ENCODE results near the gene ANKRD11.
"Not testable (repeated sequence)": the region's sequence is repeated elsewhere in the genome, so short reads cannot be mapped to it uniquely, and the experiment has no call there.

ANKRD11 gene

DNA sequence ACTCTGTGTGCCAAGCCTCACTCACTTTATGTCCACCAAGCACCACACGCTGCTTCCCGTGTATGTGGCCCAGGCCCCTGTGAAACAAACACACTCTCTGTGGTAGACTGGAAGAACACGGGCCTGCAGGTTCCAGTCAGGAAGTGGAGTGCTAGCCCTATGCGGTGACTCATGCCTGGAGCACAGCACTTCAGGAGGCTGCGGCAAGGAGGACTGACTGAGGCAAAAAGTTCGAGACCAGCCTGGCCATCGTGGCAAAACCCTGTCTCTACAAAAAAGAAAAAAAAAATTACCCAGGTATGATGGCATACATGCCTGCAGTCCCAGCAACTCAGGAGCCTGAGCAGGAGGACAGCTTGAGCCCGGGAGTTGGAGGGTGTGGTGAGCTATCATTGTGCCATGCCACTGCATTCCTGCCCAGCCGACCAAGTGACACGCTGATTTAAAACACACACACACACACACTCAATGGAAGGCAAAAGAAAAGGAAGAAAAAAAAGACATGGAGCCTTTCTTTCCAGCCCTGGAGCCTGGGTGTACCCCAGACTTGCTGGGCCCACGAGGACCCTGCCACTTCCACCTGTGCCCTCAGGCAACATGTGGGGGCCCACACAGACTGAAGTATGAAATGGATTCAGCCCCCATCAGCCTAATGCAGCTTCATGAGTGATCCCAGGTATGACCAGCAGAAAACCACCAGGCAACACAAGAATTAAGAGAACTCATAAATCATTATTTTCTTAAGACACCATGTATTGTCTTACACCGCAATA, 126.6 kb downstream of the ANKRD11 start:
- no peaks in the 10 kb centered on the region for H3K9me3 ChIP-seq (ENCODE audit: insufficient read depth, low read length)
- peaks cover 28% of the 10 kb centered on the region for H3K36me3 ChIP-seq (ENCODE audit: insufficient read depth, insufficient read length, low read length)
- no peak overlapping the region for H3K9ac ChIP-seq (ENCODE audit: insufficient read length, low read depth)
- no peak for TF ChIP-seq ZNF274 (IDR thresholded peaks at IDR 0.05; ENCODE audit: low read depth, low read length)
- no peak for TF ChIP-seq YY1 (IDR thresholded peaks at IDR 0.05; ENCODE audit: insufficient read depth, insufficient read length)
- TF ChIP-seq SUZ12 (IDR thresholded peaks at IDR 0.05; ENCODE audit: extremely low read depth, insufficient read depth, insufficient read length), result no peak
- DNase-seq (ENCODE audit: low read depth, low spot score), result no peak
- H3K4me1 ChIP-seq (ENCODE audit: insufficient read depth, insufficient read length), result peaks cover 21% of the 10 kb centered on the region
- H3K27me3 ChIP-seq (ENCODE audit: insufficient read depth, insufficient read length), result no peaks in the 10 kb centered on the region
- no peak overlapping the region for H3K4me3 ChIP-seq (ENCODE audit: insufficient read length, low read depth)

DNA sequence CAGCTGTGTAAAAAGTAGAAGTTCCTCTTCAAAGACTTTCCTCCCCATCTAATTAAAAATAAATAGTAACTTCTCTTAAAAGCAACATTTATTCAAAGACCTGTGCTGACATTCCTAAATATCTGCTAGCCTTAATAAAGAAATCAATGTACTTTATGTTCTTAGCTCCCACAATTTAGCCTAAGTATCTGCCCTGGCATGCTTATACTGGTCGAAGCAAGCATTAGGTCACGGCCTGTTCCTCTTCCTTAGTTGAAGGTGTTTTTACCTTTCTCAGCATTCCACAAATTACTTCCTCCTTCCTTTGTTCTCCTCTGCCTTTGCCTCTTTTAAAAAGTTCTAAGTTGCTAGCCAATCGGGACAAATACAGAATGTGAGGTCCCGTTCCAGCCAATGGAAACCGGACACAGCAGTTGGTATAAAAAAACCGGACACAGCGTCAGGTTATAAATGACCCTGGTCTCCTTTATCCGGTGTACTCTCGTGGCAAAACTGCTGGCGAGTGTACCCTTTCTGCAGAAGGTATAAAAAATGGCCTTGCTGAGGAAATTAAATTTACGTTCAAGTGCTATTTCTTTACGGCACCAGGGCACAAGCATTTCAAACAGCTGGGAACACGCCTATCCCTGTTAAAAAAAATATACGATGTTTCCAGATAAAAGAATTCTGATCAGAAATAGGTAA, 127.7 kb downstream of the ANKRD11 start:
- H3K27me3 ChIP-seq (ENCODE audit: insufficient read depth, insufficient read length); DNase-seq (ENCODE audit: low read depth, low spot score); H3K4me3 ChIP-seq (ENCODE audit: insufficient read length, low read depth); H3K9ac ChIP-seq (ENCODE audit: insufficient read length, low read depth); H3K9me3 ChIP-seq (ENCODE audit: insufficient read depth, low read length): not testable (repeated sequence)
- peaks cover 22% of the 10 kb centered on the region for H3K4me1 ChIP-seq (ENCODE audit: insufficient read depth, insufficient read length)
- H3K36me3 ChIP-seq (ENCODE audit: insufficient read depth, insufficient read length, low read length), result peaks cover 28% of the 10 kb centered on the region

DNA sequence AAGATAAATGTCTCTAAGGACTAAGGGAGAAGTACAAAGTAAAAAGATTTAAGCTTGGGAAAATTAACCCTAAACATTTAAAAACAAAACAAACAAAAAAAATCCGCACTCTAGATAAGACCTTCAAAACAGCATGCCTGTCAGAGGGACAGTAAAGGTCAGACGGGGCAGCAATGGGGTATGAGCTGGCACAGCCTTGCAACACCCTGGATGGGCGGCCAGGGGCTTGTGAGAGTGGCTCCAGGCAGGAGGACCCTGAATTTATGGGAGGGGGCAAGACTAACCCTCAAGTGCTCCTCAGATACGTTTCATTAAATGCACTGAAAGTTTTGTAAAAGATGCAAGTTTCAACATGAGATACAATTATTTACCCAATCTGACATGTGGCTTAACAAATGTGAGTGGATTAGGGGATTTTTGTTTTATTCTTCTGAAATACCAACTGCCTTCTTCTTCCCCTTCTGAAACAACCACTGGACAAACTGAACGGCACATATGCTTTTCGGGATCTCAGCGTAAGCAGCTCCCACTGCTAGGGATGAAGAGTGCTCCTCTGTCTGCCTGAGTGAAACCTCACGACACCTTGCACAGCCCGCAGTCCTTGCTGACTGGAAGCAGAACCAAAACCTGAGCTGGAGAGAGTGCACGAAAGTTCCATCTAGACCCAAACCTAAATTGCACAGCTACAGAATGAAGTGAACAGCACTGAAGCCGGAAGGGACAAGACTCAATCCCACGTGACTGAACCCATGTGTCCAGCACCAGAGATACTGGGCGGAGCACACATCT, 128.4 kb downstream of the ANKRD11 start:
- peaks cover 17% of the 10 kb centered on the region for H3K4me1 ChIP-seq (ENCODE audit: insufficient read depth, insufficient read length)
- DNase-seq (ENCODE audit: low read depth, low spot score), result no peak
- no peak overlapping the region for H3K4me3 ChIP-seq (ENCODE audit: insufficient read length, low read depth)
- peaks cover 28% of the 10 kb centered on the region for H3K36me3 ChIP-seq (ENCODE audit: insufficient read depth, insufficient read length, low read length)
- TF ChIP-seq SUZ12 (IDR thresholded peaks at IDR 0.05; ENCODE audit: extremely low read depth, insufficient read depth, insufficient read length) (no peak), YY1 (IDR thresholded peaks at IDR 0.05; ENCODE audit: insufficient read depth, insufficient read length) (no peak), ZNF274 (IDR thresholded peaks at IDR 0.05; ENCODE audit: low read depth, low read length) (no peak)
- no peaks in the 10 kb centered on the region for H3K9me3 ChIP-seq (ENCODE audit: insufficient read depth, low read length)
- no peaks in the 10 kb centered on the region for H3K27me3 ChIP-seq (ENCODE audit: insufficient read depth, insufficient read length)
- H3K9ac ChIP-seq (ENCODE audit: insufficient read length, low read depth), result no peak overlapping the region

DNA sequence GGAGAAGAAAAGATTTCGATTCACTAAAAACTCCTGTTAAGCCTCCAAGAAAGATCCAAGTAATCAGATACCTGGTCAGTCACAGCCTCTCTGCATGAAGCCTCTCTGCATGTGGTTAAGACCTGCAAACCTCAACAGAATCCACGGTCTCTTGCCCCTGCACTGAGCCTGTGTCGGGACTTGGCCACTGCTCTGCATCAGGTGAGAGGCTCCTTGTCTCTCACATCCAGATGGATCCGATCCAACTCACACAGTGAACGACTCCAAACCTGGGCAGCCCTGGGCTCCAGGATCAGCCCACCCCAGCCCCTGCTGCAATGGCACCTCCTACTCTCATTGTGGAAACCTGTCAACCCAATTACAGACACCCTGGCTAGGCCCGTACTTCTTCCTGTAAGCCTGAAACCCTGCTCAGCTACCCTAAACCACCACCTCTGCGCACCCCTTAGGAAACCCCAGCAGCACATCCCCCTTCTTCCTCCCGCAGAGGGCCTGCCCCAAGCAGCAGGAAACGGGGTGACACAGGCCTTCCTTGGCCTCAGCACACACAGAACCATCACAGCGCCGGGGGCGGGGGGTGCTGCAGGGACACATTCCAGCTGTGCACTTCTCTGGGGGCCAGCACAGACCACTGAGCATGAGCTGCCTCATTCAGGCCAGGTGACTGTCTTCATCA, 129.5 kb downstream of the ANKRD11 start:
- H3K9ac ChIP-seq (ENCODE audit: insufficient read length, low read depth), result no peak overlapping the region
- no peaks in the 10 kb centered on the region for H3K27me3 ChIP-seq (ENCODE audit: insufficient read depth, insufficient read length)
- H3K9me3 ChIP-seq (ENCODE audit: insufficient read depth, low read length), result no peaks in the 10 kb centered on the region
- no peak for TF ChIP-seq SUZ12 (IDR thresholded peaks at IDR 0.05; ENCODE audit: extremely low read depth, insufficient read depth, insufficient read length)
- no peak for TF ChIP-seq ZNF274 (IDR thresholded peaks at IDR 0.05; ENCODE audit: low read depth, low read length)
- TF ChIP-seq YY1 (IDR thresholded peaks at IDR 0.05; ENCODE audit: insufficient read depth, insufficient read length), result no peak
- no peak overlapping the region for H3K4me3 ChIP-seq (ENCODE audit: insufficient read length, low read depth)
- peaks cover 17% of the 10 kb centered on the region for H3K4me1 ChIP-seq (ENCODE audit: insufficient read depth, insufficient read length)
- H3K36me3 ChIP-seq (ENCODE audit: insufficient read depth, insufficient read length, low read length), result peaks cover 27% of the 10 kb centered on the region
- DNase-seq (ENCODE audit: low read depth, low spot score), result no peak

DNA sequence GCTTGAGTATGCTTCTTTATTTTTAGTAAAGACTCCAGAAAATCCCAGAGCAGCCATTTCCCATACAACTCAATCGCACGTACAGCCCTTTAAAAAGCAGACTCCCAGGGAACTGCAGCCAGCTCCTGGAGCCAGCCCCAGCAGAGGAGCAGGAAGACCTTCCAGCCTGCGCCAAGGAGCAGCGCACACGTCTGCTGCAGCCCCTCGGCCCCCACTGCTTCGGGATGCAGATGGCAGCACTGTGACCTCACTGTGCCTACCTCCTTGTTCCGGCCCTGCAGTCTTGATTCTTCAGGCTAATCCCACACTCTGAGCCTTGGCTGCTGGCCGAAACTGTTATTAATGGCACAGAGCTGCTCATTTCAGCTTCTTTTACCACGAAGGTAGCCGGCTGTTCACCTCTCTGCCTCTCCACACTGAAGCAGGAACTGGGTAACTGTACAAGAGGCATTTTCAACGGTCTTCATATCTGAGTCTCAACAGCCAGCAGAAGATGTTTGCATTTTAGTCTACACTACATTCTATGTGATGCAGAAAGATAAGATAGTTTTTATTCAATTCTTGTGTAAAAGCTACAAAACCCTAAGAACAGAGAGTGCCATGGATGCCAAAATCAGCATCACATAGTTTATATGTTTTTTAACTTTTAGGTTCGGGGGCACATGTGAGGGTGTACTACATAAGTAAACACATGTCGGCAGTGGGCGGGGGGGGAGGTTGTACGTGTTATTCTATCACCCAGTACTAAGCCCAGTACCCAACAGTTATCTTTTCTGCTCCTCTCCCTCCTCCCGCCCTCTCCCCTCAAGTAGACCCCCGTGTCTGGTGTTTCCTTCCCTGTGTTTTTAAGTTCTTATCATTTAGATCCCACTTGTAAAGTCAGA, 130.9 kb downstream of the ANKRD11 start:
- TF ChIP-seq YY1 (IDR thresholded peaks at IDR 0.05; ENCODE audit: insufficient read depth, insufficient read length), result no peak
- TF ChIP-seq ZNF274 (IDR thresholded peaks at IDR 0.05; ENCODE audit: low read depth, low read length), result no peak
- TF ChIP-seq SUZ12 (IDR thresholded peaks at IDR 0.05; ENCODE audit: extremely low read depth, insufficient read depth, insufficient read length), result no peak
- Histone ChIP-seq H3K27me3 (ENCODE audit: insufficient read depth, insufficient read length) (no peaks in the 10 kb centered on the region), H3K4me3 (ENCODE audit: insufficient read length, low read depth) (no peak overlapping the region), H3K36me3 (ENCODE audit: insufficient read depth, insufficient read length, low read length) (peaks cover 33% of the 10 kb centered on the region), H3K9ac (ENCODE audit: insufficient read length, low read depth) (no peak overlapping the region), H3K4me1 (ENCODE audit: insufficient read depth, insufficient read length) (peaks cover 15% of the 10 kb centered on the region), H3K9me3 (ENCODE audit: insufficient read depth, low read length) (no peaks in the 10 kb centered on the region)
- DNase-seq (ENCODE audit: low read depth, low spot score), result no peak
